Osteoblast (primary cell): ENCODE data around the gene ACP1. TPM values are rescaled to one million over a fixed set of nuclear protein-coding genes. Genes with fewer than 3 reads are reported as not detected.

Experiments
- DNase-seq: peaks from one replicate; pipeline ENCODE4 v3.0.0; 2011; ENCODE audit warnings: low spot score, mixed read lengths; ENCODE audit not compliant: insufficient read length; ENCODE audit errors: missing footprints
- H2AFZ ChIP-seq: 2 replicates; pipeline ENCODE4 v1.6.0; 2011; ENCODE audit warnings: mild to moderate bottlenecking, low read length
- H3K27ac ChIP-seq: 2 replicates; pipeline ENCODE4 v1.5.1; 2011; ENCODE audit warnings: mild to moderate bottlenecking, low read depth, low read length, moderate library complexity
- H3K27me3 ChIP-seq: 2 replicates; pipeline ENCODE4 v1.6.0; 2012; ENCODE audit warnings: mild to moderate bottlenecking, control low read depth, inconsistent platforms, low read length, moderate library complexity; ENCODE audit not compliant: insufficient read depth
- H3K36me3 ChIP-seq: 2 replicates; pipeline ENCODE4 v1.5.1; 2011; ENCODE audit warnings: mild to moderate bottlenecking, low read length, control low read depth, moderate library complexity; ENCODE audit not compliant: insufficient read depth
- H3K4me1 ChIP-seq: 2 replicates; pipeline ENCODE4 v1.5.1; 2011; ENCODE audit warnings: mild to moderate bottlenecking, low read length, control low read depth, moderate library complexity; ENCODE audit not compliant: insufficient read depth
- H3K4me2 ChIP-seq: 2 replicates; pipeline ENCODE4 v1.6.0; 2011; ENCODE audit warnings: mild to moderate bottlenecking, low read length; ENCODE audit not compliant: insufficient read depth
- H3K4me3 ChIP-seq: fragments of 200-600 bp; sonication (generic); 3 replicates; pipeline ENCODE4 v1.5.1; 2012; ENCODE audit warnings: mild to moderate bottlenecking, low read length, inconsistent platforms; ENCODE audit not compliant: insufficient read depth
- H3K79me2 ChIP-seq: 2 replicates; pipeline ENCODE4 v1.6.0; 2012; ENCODE audit warnings: mild to moderate bottlenecking, low read length, control low read depth, inconsistent platforms; ENCODE audit not compliant: insufficient read depth
- H3K9me3 ChIP-seq: 2 replicates; pipeline ENCODE4 v1.5.1; 2011; ENCODE audit warnings: low read depth, low read length, control low read depth
- H4K20me1 ChIP-seq: 2 replicates; pipeline ENCODE4 v1.6.0; 2012; ENCODE audit warnings: mild to moderate bottlenecking, low read length, control low read depth; ENCODE audit not compliant: insufficient read depth
- total RNA-seq: library from RNA; depleted of rRNA; stranded (reverse); fragments of >200 nt; gene quantifications from 2 replicates; pipeline ENCODE4 v1.2.3, GENCODE V29; 2012
- TF ChIP-seq, protein P1 (sequence below): IDR thresholded peaks from 2 replicates; pipeline ENCODE4 v1.5.1; 2011; ENCODE audit warnings: mild to moderate bottlenecking, low read depth, low read length, moderate library complexity; ENCODE audit errors: extremely low read depth

Gene ACP1
- total RNA-seq, 1 donor: 80.0 TPM

DNA sequence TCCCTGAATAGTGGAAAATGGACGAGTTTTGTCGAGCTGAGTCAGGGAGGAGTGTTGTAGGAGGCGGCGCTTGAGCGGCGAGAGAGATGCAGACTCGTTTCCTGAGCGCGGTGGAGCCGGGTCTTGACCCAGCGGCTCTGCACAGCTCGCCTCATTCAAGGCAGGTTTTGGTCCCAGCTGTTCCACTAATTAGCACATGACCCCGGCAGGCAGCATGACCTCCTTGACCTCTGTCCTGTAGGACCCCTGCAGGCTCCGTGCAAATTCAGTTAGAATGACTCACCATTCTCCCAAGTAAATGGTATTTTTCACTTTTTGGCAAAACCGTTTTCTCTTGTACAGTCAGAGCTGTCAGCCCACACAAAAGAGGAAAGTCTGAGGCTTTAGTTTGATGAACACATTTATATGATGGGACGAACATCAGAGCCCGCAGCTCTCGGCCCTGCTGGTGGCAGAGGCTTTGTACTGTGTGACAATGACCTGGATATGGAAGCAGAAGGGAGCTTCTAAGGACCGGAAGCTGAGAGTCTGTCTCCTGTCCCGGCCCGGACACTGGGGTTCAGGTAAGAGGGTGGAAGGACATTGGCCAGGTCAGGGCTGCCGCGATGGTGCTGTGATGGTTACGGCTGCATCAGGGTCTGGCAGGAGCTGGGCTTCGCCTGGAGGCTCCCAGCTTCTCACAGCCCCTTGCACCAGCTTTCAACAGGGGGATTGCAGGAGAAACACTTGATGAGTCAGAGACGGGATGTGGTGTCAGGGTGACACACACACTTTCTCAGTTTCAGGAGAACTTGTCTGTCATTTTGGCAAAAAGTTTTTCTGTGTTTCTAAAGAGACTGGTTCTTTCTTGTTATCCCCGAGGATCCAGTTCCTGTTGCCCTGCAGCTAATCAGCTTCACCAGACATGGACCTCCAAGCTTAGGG is 53.0 kb downstream of the ACP1 start:
- Histone ChIP-seq H4K20me1 (no peaks in the 10 kb centered on the region), H3K4me2 (peak overlapping the region; percentile 30), H3K36me3 (no peaks in the 10 kb centered on the region), H3K27me3 (no peaks in the 10 kb centered on the region), H3K79me2 (no peaks in the 10 kb centered on the region), H2AFZ (no peak overlapping the region), H3K27ac (peak overlapping the region; percentile 11), H3K9me3 (no peaks in the 10 kb centered on the region), H3K4me1 (peaks cover 3% of the 10 kb centered on the region), H3K4me3 (no peak overlapping the region)
- DNase-seq: peak; percentile 83
- TF ChIP-seq, protein P1, sequence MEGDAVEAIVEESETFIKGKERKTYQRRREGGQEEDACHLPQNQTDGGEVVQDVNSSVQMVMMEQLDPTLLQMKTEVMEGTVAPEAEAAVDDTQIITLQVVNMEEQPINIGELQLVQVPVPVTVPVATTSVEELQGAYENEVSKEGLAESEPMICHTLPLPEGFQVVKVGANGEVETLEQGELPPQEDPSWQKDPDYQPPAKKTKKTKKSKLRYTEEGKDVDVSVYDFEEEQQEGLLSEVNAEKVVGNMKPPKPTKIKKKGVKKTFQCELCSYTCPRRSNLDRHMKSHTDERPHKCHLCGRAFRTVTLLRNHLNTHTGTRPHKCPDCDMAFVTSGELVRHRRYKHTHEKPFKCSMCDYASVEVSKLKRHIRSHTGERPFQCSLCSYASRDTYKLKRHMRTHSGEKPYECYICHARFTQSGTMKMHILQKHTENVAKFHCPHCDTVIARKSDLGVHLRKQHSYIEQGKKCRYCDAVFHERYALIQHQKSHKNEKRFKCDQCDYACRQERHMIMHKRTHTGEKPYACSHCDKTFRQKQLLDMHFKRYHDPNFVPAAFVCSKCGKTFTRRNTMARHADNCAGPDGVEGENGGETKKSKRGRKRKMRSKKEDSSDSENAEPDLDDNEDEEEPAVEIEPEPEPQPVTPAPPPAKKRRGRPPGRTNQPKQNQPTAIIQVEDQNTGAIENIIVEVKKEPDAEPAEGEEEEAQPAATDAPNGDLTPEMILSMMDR: no peak

DNA sequence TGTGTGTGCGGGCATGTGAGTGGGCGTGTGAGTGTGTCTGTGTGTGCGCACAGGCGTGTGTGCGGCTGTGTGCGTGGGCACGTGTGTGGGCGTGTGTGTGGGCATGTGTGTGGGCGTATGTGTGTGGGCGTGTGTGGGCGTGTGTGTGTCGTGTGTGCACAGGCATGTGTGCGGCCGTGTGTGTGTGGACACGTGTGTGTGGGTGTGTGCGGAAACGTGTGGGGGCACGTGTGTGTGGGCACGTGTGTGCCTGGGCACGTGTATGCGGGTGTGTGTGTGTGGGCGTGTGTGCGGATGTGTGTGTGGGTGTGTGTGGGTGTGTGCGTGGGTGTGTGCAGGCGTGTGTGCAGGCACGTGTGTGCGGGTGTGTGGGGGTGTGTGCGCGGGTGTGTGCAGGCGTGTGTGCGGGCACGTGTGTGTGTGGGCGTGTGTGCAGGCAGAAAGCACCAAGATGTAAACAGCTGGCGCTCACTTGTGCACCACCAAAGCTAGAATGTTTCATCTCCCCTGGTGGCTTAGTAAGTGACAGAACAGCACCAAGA is 54.4 kb downstream of the ACP1 start:
- H3K4me3 ChIP-seq: no peak overlapping the region
- peaks cover 3% of the 10 kb centered on the region for H3K4me1 ChIP-seq
- no peaks in the 10 kb centered on the region for H3K9me3 ChIP-seq
- H3K27me3 ChIP-seq: no peaks in the 10 kb centered on the region
- no peak overlapping the region for H3K27ac ChIP-seq
- TF ChIP-seq, protein P1: no peak
- no peak overlapping the region for H3K4me2 ChIP-seq
- no peaks in the 10 kb centered on the region for H3K79me2 ChIP-seq
- no peak overlapping the region for H2AFZ ChIP-seq
- DNase-seq: no peak
- no peaks in the 10 kb centered on the region for H3K36me3 ChIP-seq
- H4K20me1 ChIP-seq: no peaks in the 10 kb centered on the region

DNA sequence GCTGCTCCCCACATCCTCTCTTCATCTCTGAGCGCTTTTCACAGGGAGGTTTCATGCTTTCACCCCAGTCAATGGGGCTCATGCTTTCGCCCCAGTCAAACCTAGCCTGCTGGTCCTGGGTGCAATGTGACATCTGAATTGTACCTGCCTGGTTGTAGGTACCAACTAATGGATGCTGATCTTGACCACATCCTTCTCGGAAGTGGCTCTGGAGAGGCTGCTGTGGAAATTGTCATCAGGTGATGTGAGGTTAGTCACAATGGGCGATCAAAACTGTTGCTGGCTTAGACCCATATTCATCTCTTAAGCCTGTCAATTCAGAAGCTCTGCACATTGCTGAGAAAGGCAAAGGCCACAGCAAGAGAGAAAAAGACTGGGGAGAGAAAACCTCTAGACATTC is 55.8 kb downstream of the ACP1 start:
- Histone ChIP-seq H3K4me2 (no peak overlapping the region), H2AFZ (no peak overlapping the region), H3K36me3 (no peaks in the 10 kb centered on the region), H3K9me3 (no peaks in the 10 kb centered on the region), H3K27me3 (no peaks in the 10 kb centered on the region), H3K4me1 (peaks cover 3% of the 10 kb centered on the region), H4K20me1 (no peaks in the 10 kb centered on the region), H3K27ac (no peak overlapping the region), H3K79me2 (no peaks in the 10 kb centered on the region), H3K4me3 (no peak overlapping the region)
- TF ChIP-seq, protein P1: no peak
- no peak for DNase-seq

DNA sequence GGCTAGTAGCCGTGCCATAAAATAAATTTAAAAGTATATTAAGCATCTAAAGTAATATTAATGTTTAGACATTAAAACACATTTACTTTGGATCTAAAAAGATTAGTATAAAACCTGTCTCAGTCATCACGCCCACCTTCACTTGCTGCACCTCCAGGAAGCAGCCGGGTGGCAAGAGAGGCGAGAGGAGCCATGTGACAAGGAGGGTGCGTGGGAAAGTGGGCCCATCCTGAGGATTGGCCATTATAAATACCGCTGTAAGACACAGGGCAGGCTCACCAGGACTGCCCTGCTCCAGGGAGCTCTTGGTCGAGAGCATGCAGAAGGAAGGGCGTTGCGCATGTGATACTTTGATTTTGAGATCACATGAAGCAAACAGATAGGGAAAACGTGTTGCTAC is 57.6 kb downstream of the ACP1 start:
- Histone ChIP-seq H2AFZ (no peak overlapping the region), H4K20me1 (no peaks in the 10 kb centered on the region), H3K4me1 (peaks cover 3% of the 10 kb centered on the region), H3K36me3 (no peaks in the 10 kb centered on the region), H3K79me2 (no peaks in the 10 kb centered on the region), H3K27ac (no peak overlapping the region), H3K27me3 (no peaks in the 10 kb centered on the region), H3K4me2 (no peak overlapping the region), H3K4me3 (no peak overlapping the region), H3K9me3 (no peaks in the 10 kb centered on the region)
- TF ChIP-seq, protein P1: no peak
- DNase-seq: no peak
